HEK293 (cell line): Measurements from ENCODE around the gene TBL1X.

Experiments
- CTCF ChIA-PET: fragments of 350-600 bp; formaldehyde crosslinking; extraction: SDS; loops from one replicate; lab custom pipeline; 2021; ENCODE audit warnings: antibody characterized with exemption; lab: Yijun Ruan, JAX
- POLR2A ChIA-PET: fragments of 300-600 bp; formaldehyde crosslinking; extraction: SDS; loops from one replicate; lab custom pipeline; 2020; ENCODE audit warnings: antibody characterized with exemption, inconsistent platforms; lab: Yijun Ruan, JAX
- H3K27ac ChIP-seq: fragments of 200-500 bp; sonication (Bioruptor generic); 2 replicates; pipeline ENCODE4 v1.5.1; 2014; ENCODE audit warnings: low read depth, low read length, control low read depth, inconsistent platforms; ENCODE audit errors: extremely low read depth
- H3K36me3 ChIP-seq, 2 experiments: fragments of 200-500 bp in 1 of 2; sonication (Bioruptor generic) in 1 of 2; 1 replicate in 1 of 2; 2 replicates in 1 of 2; pipeline ENCODE4 v1.5.1; 2014 to 2017; ENCODE audit warnings: inconsistent platforms in 2 of 2, low read length in 2 of 2; ENCODE audit not compliant: control insufficient read depth in 2 of 2, insufficient read depth in 1 of 2
- H3K4me1 ChIP-seq: fragments of 200-500 bp; sonication (Bioruptor generic); 2 replicates; pipeline ENCODE4 v1.5.1; 2014; ENCODE audit warnings: mild to moderate bottlenecking, low read length, inconsistent platforms; ENCODE audit not compliant: control insufficient read depth, insufficient read depth
- H3K4me3 ChIP-seq: 2 replicates; pipeline ENCODE4 v1.5.1; 2011; ENCODE audit warnings: low read depth, mild to moderate bottlenecking, control low read depth, low read length, moderate library complexity
- H3K9me3 ChIP-seq: fragments of 200-500 bp; sonication (Bioruptor generic); 2 replicates; pipeline ENCODE4 v1.5.1; 2014; ENCODE audit warnings: low read depth, low read length, inconsistent platforms; ENCODE audit not compliant: control insufficient read depth, insufficient read depth
- KLF1 ChIP-seq: fragments of 450-650 bp; formaldehyde crosslinking; IDR thresholded peaks from 2 replicates; pipeline ENCODE4 v1.5.1; 2016; ENCODE audit warnings: missing biosample characterization, missing genetic modification characterization
- KLF10 ChIP-seq: fragments of 450-650 bp; IDR thresholded peaks from 2 replicates; pipeline ENCODE4 v1.5.1; 2018; ENCODE audit warnings: missing biosample characterization, mild to moderate bottlenecking, missing genetic modification characterization
- RBAK ChIP-seq: fragments of 450-650 bp; formaldehyde crosslinking; IDR thresholded peaks from 2 replicates; pipeline ENCODE4 v1.5.1; 2016; ENCODE audit warnings: missing biosample characterization, missing genetic modification characterization
- SALL2 ChIP-seq: fragments of 450-650 bp; formaldehyde crosslinking; IDR thresholded peaks from 2 replicates; pipeline ENCODE4 v1.5.0; 2017; ENCODE audit warnings: missing biosample characterization, mild to moderate bottlenecking, missing genetic modification characterization, borderline replicate concordance
- ZFHX2 ChIP-seq: fragments of 450-650 bp; formaldehyde crosslinking; conservative IDR thresholded peaks from 2 replicates; pipeline ENCODE4 v1.5.1; 2016; ENCODE audit warnings: missing biosample characterization, missing genetic modification characterization
- ZFP69B ChIP-seq: fragments of 450-650 bp; formaldehyde crosslinking; IDR thresholded peaks from 2 replicates; pipeline ENCODE4 v1.5.1; 2016; ENCODE audit warnings: missing biosample characterization, missing genetic modification characterization
- ZNF157 ChIP-seq: fragments of 450-650 bp; formaldehyde crosslinking; IDR thresholded peaks from 2 replicates; pipeline ENCODE4 v1.5.1; 2016; ENCODE audit warnings: missing biosample characterization, missing genetic modification characterization
- ZNF214 ChIP-seq: fragments of 450-650 bp; formaldehyde crosslinking; IDR thresholded peaks from 2 replicates; pipeline ENCODE4 v1.5.1; 2017; ENCODE audit warnings: missing biosample characterization, mild to moderate bottlenecking, missing genetic modification characterization, borderline replicate concordance
- ZNF248 ChIP-seq: fragments of 450-650 bp; formaldehyde crosslinking; IDR thresholded peaks from 2 replicates; pipeline ENCODE4 v1.5.1; 2017; ENCODE audit warnings: missing biosample characterization, missing genetic modification characterization
- ZNF266 ChIP-seq: fragments of 450-650 bp; formaldehyde crosslinking; IDR thresholded peaks from 2 replicates; pipeline ENCODE4 v1.5.1; 2016; ENCODE audit warnings: missing biosample characterization, missing genetic modification characterization, low read depth
- ZNF274 ChIP-seq, 2 experiments: fragments of 200-500 bp in 1 of 2; fragments of 450-650 bp in 1 of 2; sonication (Bioruptor generic) in 1 of 2; formaldehyde crosslinking in 1 of 2; IDR thresholded peaks; 2 replicates each; pipeline versions ENCODE4 v1.5.1 to v1.6.1; 2014 to 2016; ENCODE audit warnings: borderline replicate concordance in 1 of 2, inconsistent platforms in 1 of 2, low read length in 1 of 2, missing biosample characterization in 1 of 2, missing genetic modification characterization in 1 of 2
- ZNF350 ChIP-seq: fragments of 450-650 bp; formaldehyde crosslinking; IDR thresholded peaks from 2 replicates; pipeline ENCODE4 v1.5.0; 2017; ENCODE audit warnings: missing biosample characterization, mild to moderate bottlenecking, missing genetic modification characterization
- ZNF426 ChIP-seq: fragments of 450-650 bp; formaldehyde crosslinking; IDR thresholded peaks from 2 replicates; pipeline ENCODE4 v1.5.1; 2017; ENCODE audit warnings: missing biosample characterization, missing genetic modification characterization, mild to moderate bottlenecking, inconsistent platforms, moderate library complexity
- ZNF510 ChIP-seq: fragments of 450-650 bp; formaldehyde crosslinking; IDR thresholded peaks from 2 replicates; pipeline ENCODE4 v1.5.1; 2018; ENCODE audit warnings: mild to moderate bottlenecking, missing genetic modification characterization, missing biosample characterization; ENCODE audit not compliant: insufficient replicate concordance
- ZNF514 ChIP-seq: fragments of 450-650 bp; formaldehyde crosslinking; IDR thresholded peaks from 2 replicates; pipeline ENCODE4 v1.5.1; 2016; ENCODE audit warnings: missing biosample characterization, missing genetic modification characterization
- ZNF544 ChIP-seq: fragments of 450-650 bp; formaldehyde crosslinking; IDR thresholded peaks from 2 replicates; pipeline ENCODE4 v1.5.0; 2017; ENCODE audit warnings: missing biosample characterization, missing genetic modification characterization
- ZNF555 ChIP-seq: fragments of 450-650 bp; formaldehyde crosslinking; conservative IDR thresholded peaks from 2 replicates; pipeline ENCODE4 v1.5.1; 2017; ENCODE audit warnings: missing biosample characterization, mild to moderate bottlenecking, missing genetic modification characterization, inconsistent platforms
- ZNF600 ChIP-seq: fragments of 450-650 bp; formaldehyde crosslinking; IDR thresholded peaks from 2 replicates; pipeline ENCODE4 v1.5.1; 2016; ENCODE audit warnings: missing biosample characterization, missing genetic modification characterization
- ZNF623 ChIP-seq: fragments of 450-650 bp; formaldehyde crosslinking; IDR thresholded peaks from 2 replicates; pipeline ENCODE4 v1.5.1; 2016; ENCODE audit warnings: missing biosample characterization, missing genetic modification characterization
- ZNF837 ChIP-seq: fragments of 450-650 bp; formaldehyde crosslinking; IDR thresholded peaks from 2 replicates; pipeline ENCODE4 v1.5.1; 2016; ENCODE audit warnings: missing biosample characterization, missing genetic modification characterization
- TF ChIP-seq, protein P1 (sequence below): fragments of 450-650 bp; formaldehyde crosslinking; IDR thresholded peaks from 2 replicates; pipeline ENCODE4 v1.5.1; 2016; ENCODE audit warnings: missing biosample characterization, missing genetic modification characterization
- TF ChIP-seq, protein P2 (sequence below): fragments of 450-650 bp; formaldehyde crosslinking; IDR thresholded peaks from 2 replicates; pipeline ENCODE4 v1.5.1; 2016; ENCODE audit warnings: missing biosample characterization, missing genetic modification characterization
- TF ChIP-seq, protein P3 (sequence below): fragments of 450-650 bp; formaldehyde crosslinking; IDR thresholded peaks from 2 replicates; pipeline ENCODE4 v1.5.1; 2016; ENCODE audit warnings: missing biosample characterization, missing genetic modification characterization
- TF ChIP-seq, protein P4 (sequence below): fragments of 450-650 bp; formaldehyde crosslinking; IDR thresholded peaks from 2 replicates; pipeline ENCODE4 v1.5.1; 2016; ENCODE audit warnings: missing biosample characterization, missing genetic modification characterization
- TF ChIP-seq, protein P5 (sequence below): fragments of 450-650 bp; formaldehyde crosslinking; IDR thresholded peaks from 2 replicates; pipeline ENCODE4 v1.5.1; 2016; ENCODE audit warnings: missing biosample characterization, missing genetic modification characterization

Gene TBL1X

GRCh38 chrX:9573282-9574106, 108.6 kb downstream of the TBL1X start:
- no peaks in the 10 kb centered on the region for H3K4me1 ChIP-seq
- TF ChIP-seq, protein P1, sequence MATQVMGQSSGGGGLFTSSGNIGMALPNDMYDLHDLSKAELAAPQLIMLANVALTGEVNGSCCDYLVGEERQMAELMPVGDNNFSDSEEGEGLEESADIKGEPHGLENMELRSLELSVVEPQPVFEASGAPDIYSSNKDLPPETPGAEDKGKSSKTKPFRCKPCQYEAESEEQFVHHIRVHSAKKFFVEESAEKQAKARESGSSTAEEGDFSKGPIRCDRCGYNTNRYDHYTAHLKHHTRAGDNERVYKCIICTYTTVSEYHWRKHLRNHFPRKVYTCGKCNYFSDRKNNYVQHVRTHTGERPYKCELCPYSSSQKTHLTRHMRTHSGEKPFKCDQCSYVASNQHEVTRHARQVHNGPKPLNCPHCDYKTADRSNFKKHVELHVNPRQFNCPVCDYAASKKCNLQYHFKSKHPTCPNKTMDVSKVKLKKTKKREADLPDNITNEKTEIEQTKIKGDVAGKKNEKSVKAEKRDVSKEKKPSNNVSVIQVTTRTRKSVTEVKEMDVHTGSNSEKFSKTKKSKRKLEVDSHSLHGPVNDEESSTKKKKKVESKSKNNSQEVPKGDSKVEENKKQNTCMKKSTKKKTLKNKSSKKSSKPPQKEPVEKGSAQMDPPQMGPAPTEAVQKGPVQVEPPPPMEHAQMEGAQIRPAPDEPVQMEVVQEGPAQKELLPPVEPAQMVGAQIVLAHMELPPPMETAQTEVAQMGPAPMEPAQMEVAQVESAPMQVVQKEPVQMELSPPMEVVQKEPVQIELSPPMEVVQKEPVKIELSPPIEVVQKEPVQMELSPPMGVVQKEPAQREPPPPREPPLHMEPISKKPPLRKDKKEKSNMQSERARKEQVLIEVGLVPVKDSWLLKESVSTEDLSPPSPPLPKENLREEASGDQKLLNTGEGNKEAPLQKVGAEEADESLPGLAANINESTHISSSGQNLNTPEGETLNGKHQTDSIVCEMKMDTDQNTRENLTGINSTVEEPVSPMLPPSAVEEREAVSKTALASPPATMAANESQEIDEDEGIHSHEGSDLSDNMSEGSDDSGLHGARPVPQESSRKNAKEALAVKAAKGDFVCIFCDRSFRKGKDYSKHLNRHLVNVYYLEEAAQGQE, result no peak
- TF ChIP-seq ZNF623 (tag by site-specific recombination), result no peak
- TF ChIP-seq KLF10 (tag by site-specific recombination), result no peak
- TF ChIP-seq, protein P2, sequence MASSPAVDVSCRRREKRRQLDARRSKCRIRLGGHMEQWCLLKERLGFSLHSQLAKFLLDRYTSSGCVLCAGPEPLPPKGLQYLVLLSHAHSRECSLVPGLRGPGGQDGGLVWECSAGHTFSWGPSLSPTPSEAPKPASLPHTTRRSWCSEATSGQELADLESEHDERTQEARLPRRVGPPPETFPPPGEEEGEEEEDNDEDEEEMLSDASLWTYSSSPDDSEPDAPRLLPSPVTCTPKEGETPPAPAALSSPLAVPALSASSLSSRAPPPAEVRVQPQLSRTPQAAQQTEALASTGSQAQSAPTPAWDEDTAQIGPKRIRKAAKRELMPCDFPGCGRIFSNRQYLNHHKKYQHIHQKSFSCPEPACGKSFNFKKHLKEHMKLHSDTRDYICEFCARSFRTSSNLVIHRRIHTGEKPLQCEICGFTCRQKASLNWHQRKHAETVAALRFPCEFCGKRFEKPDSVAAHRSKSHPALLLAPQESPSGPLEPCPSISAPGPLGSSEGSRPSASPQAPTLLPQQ (tag by site-specific recombination), result no peak
- no peak for TF ChIP-seq ZNF426
- TF ChIP-seq, protein P3, sequence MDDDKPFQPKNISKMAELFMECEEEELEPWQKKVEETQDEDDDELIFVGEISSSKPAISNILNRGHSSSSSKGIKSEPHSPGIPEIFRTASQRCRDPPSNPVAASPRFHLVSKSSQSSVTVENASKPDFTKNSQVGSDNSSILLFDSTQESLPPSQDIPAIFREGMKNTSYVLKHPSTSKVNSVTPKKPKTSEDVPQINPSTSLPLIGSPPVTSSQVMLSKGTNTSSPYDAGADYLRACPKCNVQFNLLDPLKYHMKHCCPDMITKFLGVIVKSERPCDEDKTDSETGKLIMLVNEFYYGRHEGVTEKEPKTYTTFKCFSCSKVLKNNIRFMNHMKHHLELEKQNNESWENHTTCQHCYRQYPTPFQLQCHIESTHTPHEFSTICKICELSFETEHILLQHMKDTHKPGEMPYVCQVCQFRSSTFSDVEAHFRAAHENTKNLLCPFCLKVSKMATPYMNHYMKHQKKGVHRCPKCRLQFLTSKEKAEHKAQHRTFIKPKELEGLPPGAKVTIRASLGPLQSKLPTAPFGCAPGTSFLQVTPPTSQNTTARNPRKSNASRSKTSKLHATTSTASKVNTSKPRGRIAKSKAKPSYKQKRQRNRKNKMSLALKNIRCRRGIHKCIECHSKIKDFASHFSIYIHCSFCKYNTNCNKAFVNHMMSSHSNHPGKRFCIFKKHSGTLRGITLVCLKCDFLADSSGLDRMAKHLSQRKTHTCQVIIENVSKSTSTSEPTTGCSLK (tag by site-specific recombination), result no peak
- no peak for TF ChIP-seq ZNF157 (tag by site-specific recombination)
- TF ChIP-seq ZNF274 (IDR thresholded peaks at IDR 0.05; ENCODE audit: low read length), result no peak
- no peak for TF ChIP-seq ZNF274 (tag by site-specific recombination; IDR thresholded peaks at IDR 0.05; ENCODE audit: borderline replicate concordance)
- TF ChIP-seq ZNF266 (tag by site-specific recombination), result no peak
- TF ChIP-seq ZNF544 (tag by site-specific recombination), result no peak
- no peak for TF ChIP-seq ZNF214 (tag by site-specific recombination)
- TF ChIP-seq SALL2, result no peak
- TF ChIP-seq ZNF555, result no peak
- no peak for TF ChIP-seq ZNF248 (tag by site-specific recombination)
- TF ChIP-seq ZFHX2 (tag by site-specific recombination), result no peak
- no peak for TF ChIP-seq ZFP69B (tag by site-specific recombination)
- CTCF ChIA-PET, result no interaction called here
- POLR2A ChIA-PET, result no interaction called here
- no peaks in the 10 kb centered on the region for H3K9me3 ChIP-seq
- H3K27ac ChIP-seq, result no peak overlapping the region
- H3K36me3 ChIP-seq, result no peaks in the 10 kb centered on the region
- no peak overlapping the region for H3K4me3 ChIP-seq

DNA sequence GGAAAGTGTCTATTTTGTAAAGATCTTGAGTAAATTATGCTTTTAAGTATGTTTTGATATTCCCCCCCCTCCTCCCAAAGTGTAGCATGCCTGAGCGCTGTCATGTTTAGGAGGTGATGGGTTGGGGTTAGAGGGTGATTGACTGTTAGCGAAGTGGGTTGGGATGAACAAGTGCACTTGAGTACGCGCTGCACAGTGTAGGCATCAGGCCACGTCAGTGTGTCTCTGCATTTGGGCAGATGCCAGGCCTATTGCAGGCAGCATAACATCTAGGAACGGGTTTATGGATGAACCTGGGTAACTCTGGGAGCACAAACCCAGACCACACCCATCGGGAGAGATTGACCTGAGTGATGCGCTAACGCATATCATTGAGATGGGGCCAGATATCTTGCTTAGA, 111.2 kb downstream of the TBL1X start:
- no peaks in the 10 kb centered on the region for H3K4me1 ChIP-seq
- no peaks in the 10 kb centered on the region for H3K36me3 ChIP-seq
- CTCF ChIA-PET, result no interaction called here
- POLR2A ChIA-PET, result no interaction called here
- no peaks in the 10 kb centered on the region for H3K9me3 ChIP-seq
- H3K27ac ChIP-seq, result no peak overlapping the region
- H3K4me3 ChIP-seq, result no peak overlapping the region
- no peak for TF ChIP-seq ZNF514 (tag by site-specific recombination)
- TF ChIP-seq ZNF350, result no peak
- TF ChIP-seq, protein P4, sequence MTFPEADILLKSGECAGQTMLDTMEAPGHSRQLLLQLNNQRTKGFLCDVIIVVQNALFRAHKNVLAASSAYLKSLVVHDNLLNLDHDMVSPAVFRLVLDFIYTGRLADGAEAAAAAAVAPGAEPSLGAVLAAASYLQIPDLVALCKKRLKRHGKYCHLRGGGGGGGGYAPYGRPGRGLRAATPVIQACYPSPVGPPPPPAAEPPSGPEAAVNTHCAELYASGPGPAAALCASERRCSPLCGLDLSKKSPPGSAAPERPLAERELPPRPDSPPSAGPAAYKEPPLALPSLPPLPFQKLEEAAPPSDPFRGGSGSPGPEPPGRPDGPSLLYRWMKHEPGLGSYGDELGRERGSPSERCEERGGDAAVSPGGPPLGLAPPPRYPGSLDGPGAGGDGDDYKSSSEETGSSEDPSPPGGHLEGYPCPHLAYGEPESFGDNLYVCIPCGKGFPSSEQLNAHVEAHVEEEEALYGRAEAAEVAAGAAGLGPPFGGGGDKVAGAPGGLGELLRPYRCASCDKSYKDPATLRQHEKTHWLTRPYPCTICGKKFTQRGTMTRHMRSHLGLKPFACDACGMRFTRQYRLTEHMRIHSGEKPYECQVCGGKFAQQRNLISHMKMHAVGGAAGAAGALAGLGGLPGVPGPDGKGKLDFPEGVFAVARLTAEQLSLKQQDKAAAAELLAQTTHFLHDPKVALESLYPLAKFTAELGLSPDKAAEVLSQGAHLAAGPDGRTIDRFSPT, result no peak
- TF ChIP-seq ZNF837, result no peak
- no peak for TF ChIP-seq ZNF510 (tag by site-specific recombination)
- no peak for TF ChIP-seq ZNF600 (tag by site-specific recombination)
- TF ChIP-seq, protein P5, sequence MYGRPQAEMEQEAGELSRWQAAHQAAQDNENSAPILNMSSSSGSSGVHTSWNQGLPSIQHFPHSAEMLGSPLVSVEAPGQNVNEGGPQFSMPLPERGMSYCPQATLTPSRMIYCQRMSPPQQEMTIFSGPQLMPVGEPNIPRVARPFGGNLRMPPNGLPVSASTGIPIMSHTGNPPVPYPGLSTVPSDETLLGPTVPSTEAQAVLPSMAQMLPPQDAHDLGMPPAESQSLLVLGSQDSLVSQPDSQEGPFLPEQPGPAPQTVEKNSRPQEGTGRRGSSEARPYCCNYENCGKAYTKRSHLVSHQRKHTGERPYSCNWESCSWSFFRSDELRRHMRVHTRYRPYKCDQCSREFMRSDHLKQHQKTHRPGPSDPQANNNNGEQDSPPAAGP (tag by site-specific recombination), result no peak
- no peak for TF ChIP-seq KLF1
- TF ChIP-seq RBAK (tag by site-specific recombination), result no peak
